NAMALWA (cell line): ENCODE data around the gene FBXL7.

ENCODE experiments used
- DNase-seq: peaks from one replicate; pipeline ENCODE4 v3.0.0-alpha.2; 2015; ENCODE audit warnings: low spot score

FBXL7 gene

GRCh38 chr5:15502208-15502607 lies 2.2 kb downstream of the FBXL7 start:
- no peak for DNase-seq

GRCh38 chr5:15506146-15506545 lies 6.2 kb downstream of the FBXL7 start:
- no peak for DNase-seq

- DNase-seq, result no peak
Observed at GRCh38 chr5:15506897-15507296, 6.9 kb downstream of the FBXL7 start.

GRCh38 chr5:15510092-15510491 lies 10.1 kb downstream of the FBXL7 start:
- DNase-seq, result no peak

GRCh38 chr5:15510831-15511230 lies 10.9 kb downstream of the FBXL7 start:
- DNase-seq, result no peak

- no peak for DNase-seq
Observed at GRCh38 chr5:15513431-15513830, 13.5 kb downstream of the FBXL7 start.

- DNase-seq, result no peak
Observed at GRCh38 chr5:15513911-15514310, 13.9 kb downstream of the FBXL7 start.

- DNase-seq, result no peak
Observed at GRCh38 chr5:15515229-15515628, 15.2 kb downstream of the FBXL7 start.

GRCh38 chr5:15516486-15516885 lies 16.5 kb downstream of the FBXL7 start:
- DNase-seq, result no peak

GRCh38 chr5:15518786-15519185 lies 18.8 kb downstream of the FBXL7 start:
- DNase-seq, result no peak

GRCh38 chr5:15520856-15521255 lies 20.9 kb downstream of the FBXL7 start:
- no peak for DNase-seq

GRCh38 chr5:15521381-15522186 lies 21.6 kb downstream of the FBXL7 start:
- no peak for DNase-seq

GRCh38 chr5:15522187-15522520 lies 22.2 kb downstream of the FBXL7 start:
- DNase-seq, result no peak

- no peak for DNase-seq
Observed at GRCh38 chr5:15524712-15525111, 24.7 kb downstream of the FBXL7 start.

- DNase-seq, result no peak
Observed at GRCh38 chr5:15525703-15526275, 25.8 kb downstream of the FBXL7 start.

- DNase-seq, result no peak
Observed at GRCh38 chr5:15526413-15526812, 26.4 kb downstream of the FBXL7 start.

- DNase-seq, result no peak
Observed at GRCh38 chr5:15528476-15528875, 28.5 kb downstream of the FBXL7 start.

- DNase-seq, result no peak
Observed at GRCh38 chr5:15529013-15529412, 29.0 kb downstream of the FBXL7 start.

- DNase-seq, result no peak
Observed at GRCh38 chr5:15529821-15530220, 29.8 kb downstream of the FBXL7 start.

- DNase-seq, result no peak
Observed at GRCh38 chr5:15533129-15533893, 33.3 kb downstream of the FBXL7 start.

- DNase-seq, result no peak
Observed at GRCh38 chr5:15535938-15536337, 36.0 kb downstream of the FBXL7 start.

GRCh38 chr5:15538516-15538915 lies 38.5 kb downstream of the FBXL7 start:
- DNase-seq, result no peak

- no peak for DNase-seq
Observed at GRCh38 chr5:15539951-15540350, 40.0 kb downstream of the FBXL7 start.
